ENCODE data around the gene GRIN3B. TPM values are rescaled to one million over a fixed set of nuclear protein-coding genes. Genes with fewer than 3 reads are reported as not detected.
A peak's percentile ranks its signal among the peaks of the same experiment; 100 is the strongest.

Gene GRIN3B
- total and polyA plus RNA-seq, 9 of the 15 experiments (the other 6 are each of a cell fraction or from before 2014, with no cell fraction given), result 0.06 to 0.95 (median 0.19) TPM; not detected in 6

DNA sequence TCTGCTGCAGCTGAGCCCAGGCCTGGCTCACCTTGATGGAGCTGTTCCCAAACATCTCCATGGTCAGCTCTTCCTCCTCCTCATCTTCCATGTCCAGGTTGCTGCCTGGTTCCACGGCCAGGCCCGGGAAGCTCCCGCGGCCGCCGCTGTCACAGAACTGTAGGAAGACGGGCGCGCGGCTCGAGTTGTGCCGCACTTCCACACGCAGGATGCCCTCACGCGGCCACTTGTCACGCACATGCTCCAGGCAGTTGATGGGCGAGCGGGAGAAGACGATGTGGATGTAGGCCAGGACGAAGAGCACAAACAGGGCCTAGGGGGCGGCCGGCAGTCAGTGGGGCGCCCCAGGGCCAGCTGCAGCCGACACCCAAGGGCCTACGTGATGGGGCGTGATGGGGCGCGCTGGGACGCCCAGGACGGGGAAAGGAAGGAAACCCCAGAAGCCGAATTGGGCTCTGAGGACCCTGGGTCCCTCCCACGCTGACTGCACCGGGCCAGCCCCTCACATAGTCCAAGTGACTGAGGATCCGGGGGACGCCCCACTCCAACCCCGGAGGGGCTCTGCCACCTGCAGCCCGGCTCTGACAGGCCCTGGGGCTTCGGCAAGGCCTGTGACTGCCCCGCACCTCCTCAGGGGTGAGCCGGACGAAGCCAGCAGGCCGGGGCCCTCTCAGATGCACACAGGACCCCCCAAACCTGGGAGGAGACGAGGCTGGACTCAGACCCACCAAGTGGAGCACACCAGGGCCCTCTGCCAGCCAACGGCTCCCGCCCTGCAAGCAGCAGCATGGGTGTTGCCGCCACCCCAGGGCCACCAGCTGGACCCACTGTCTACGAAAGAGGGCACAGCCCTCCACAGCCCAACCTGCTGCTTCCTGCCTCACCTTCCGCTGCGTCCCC is 14.2 kb downstream of the GRIN3B start:
- WGBS (ENCODE audit: insufficient coverage, low coverage, missing lambda C conversion rate), result 95% methylated on average over 38 of the region's 49 CpGs
- Histone ChIP-seq H3K36me3 (ENCODE audit: control insufficient read depth, insufficient read depth, low read length) (peaks cover 92% of the 10 kb centered on the region; the same call in 2 of the 3 replicates), H3K4me1 (replicated peaks in 1 of 2; ENCODE audit: control insufficient read depth in 2 of 2, insufficient read depth in 2 of 2, low read length in 2 of 2) (peaks cover 23 to 92% of the 10 kb centered on the region in 2 experiments), H3K9me1 (ENCODE audit: control insufficient read depth, insufficient read depth, low read length) (peaks cover 16% of the 10 kb centered on the region), H3K4me2 (ENCODE audit: insufficient read depth, low read length) (no peak overlapping the region), H3K79me2 (ENCODE audit: control insufficient read depth, insufficient read depth, low read length) (peaks cover 63% of the 10 kb centered on the region), H4K20me1 (replicated peaks; ENCODE audit: control insufficient read depth, insufficient read depth, low read length) (peaks cover 41% of the 10 kb centered on the region), H2AFZ (ENCODE audit: low read depth, low read length) (no peak overlapping the region), H3K9me3 (replicated peaks; ENCODE audit: control insufficient read depth, insufficient read depth, low read depth, low read length) (no peaks in the 10 kb centered on the region), H3K4me3 (no peak overlapping the region), H3K27ac (ENCODE audit: extremely low read depth, low read depth, low read length) (no peak overlapping the region), H3K9ac (ENCODE audit: insufficient read depth in 1 of 2, low read depth in 2 of 2, low read length in 2 of 2) (peak overlapping the region in 1 of 2 experiments; percentile 78; a peak in 2 of 4 replicates), H3K27me3 (ENCODE audit: control insufficient read depth in 2 of 2, insufficient read depth in 2 of 2, low read length in 2 of 2) (no peaks in the 10 kb centered on the region)
- peak; percentile 28; the same call in 1 of the 2 replicates for TF ChIP-seq RBFOX2 (IDR thresholded peaks at IDR 0.05; ENCODE audit: low read depth, low read length)
- no peak for TF ChIP-seq FOXK2 (conservative IDR thresholded peaks at IDR 0.05 in 1 of 2, IDR thresholded peaks at IDR 0.05 in 1 of 2; ENCODE audit: low read depth in 2 of 2)
- peak; percentile 37 for TF ChIP-seq POLR2G (IDR thresholded peaks at IDR 0.05; ENCODE audit: low read depth, low read length)
- intact Hi-C loops (cut with micrococcal nuclease) (no loop called here), in situ Hi-C loops (cut with MboI) (no loop called here)
- DNase-seq (ENCODE audit: extremely low read depth in 1 of 4, low spot score in 3 of 4) (no peak), ATAC-seq (no peak), FAIRE-seq (no peak)
- CTCF ChIA-PET (ENCODE audit: low intra/inter-chr PET ratio), result no interaction called here
- no TSS peak for BruUV-seq (replicated peaks)
- POLR2A ChIA-PET, result interaction anchor here (0.6 to 1.8 kb wide), 6 partner anchors 10 to 277 kb away, joined by 3 to 9 read pairs (median 4); partner anchors contain the start of gene CNN2

Data from K562 (cell line).